ENCODE results near the gene CPLANE1. TPM values are rescaled to one million over a fixed set of nuclear protein-coding genes. Genes with fewer than 3 reads are reported as not detected.

CPLANE1 gene
- total and polyA plus RNA-seq, 2 of the 4 experiments (the other 2 are of a cell fraction), result 4.4 to 17.9 TPM

- no peaks in the 10 kb centered on the region for H3K4me1 ChIP-seq (ENCODE audit: control insufficient read depth, insufficient read depth, low read length)
- no peak overlapping the region for H3K18ac ChIP-seq (ENCODE audit: low read depth, low read length)
- H3K23ac ChIP-seq (ENCODE audit: low read depth, low read length), result no peak overlapping the region
- no peaks in the 10 kb centered on the region for H3K9me3 ChIP-seq (ENCODE audit: control insufficient read depth, insufficient read depth, low read length)
- ATAC-seq (ENCODE audit: low read depth) (no peak), DNase-seq (no peak)
- H2BK5ac ChIP-seq (ENCODE audit: low read depth, low read length, poor library complexity, severe bottlenecking), result no peak overlapping the region
- H3K79me1 ChIP-seq (ENCODE audit: low read depth in 1 of 2, low read length in 2 of 2), result no peaks in the 10 kb centered on the region
- no TSS peak for BruUV-seq (replicated peaks)
- CTCF ChIA-PET, result no interaction called here
- no peak overlapping the region for H4K8ac ChIP-seq (ENCODE audit: low read depth in 2 of 2, low read length in 2 of 2)
- H3K36me3 ChIP-seq (ENCODE audit: control insufficient read depth, insufficient read depth, low read length), result peaks cover 16% of the 10 kb centered on the region
- H3K4ac ChIP-seq (ENCODE audit: low read depth, low read length), result no peak overlapping the region
- no peak overlapping the region for H2BK120ac ChIP-seq (ENCODE audit: low read depth, low read length)
- H2BK15ac ChIP-seq (ENCODE audit: low read depth, low read length), result no peak overlapping the region
- no peak overlapping the region for H2AK9ac ChIP-seq (replicated peaks; ENCODE audit: low read depth, low read length, poor library complexity)
- no peak overlapping the region for H3K14ac ChIP-seq (replicated peaks; ENCODE audit: low read depth, low read length)
- no peak overlapping the region for H3K4me2 ChIP-seq (ENCODE audit: low read depth, low read length)
- no peak overlapping the region for H3K56ac ChIP-seq (ENCODE audit: extremely low read depth, insufficient read depth, low read length)
- H2AK5ac ChIP-seq (ENCODE audit: low read depth, low read length), result no peak overlapping the region
- intact Hi-C loops (cut with micrococcal nuclease) (no loop called here), in situ Hi-C loops (cut with MboI; ENCODE audit: low sequenced_read_pairs) (no loop called here), dilution Hi-C loops (cut with HindIII; ENCODE audit: low sequenced_read_pairs, unreplicated experiment) (no loop called here)
- H3K27me3 ChIP-seq (ENCODE audit: control insufficient read depth, insufficient read depth, low read length), result no peaks in the 10 kb centered on the region
- no peaks in the 10 kb centered on the region for H4K20me1 ChIP-seq (ENCODE audit: insufficient read depth, low read length)
- no peaks in the 10 kb centered on the region for H3K9me1 ChIP-seq (ENCODE audit: insufficient read depth, low read length)
- H2BK20ac ChIP-seq (ENCODE audit: low read depth, low read length), result no peak overlapping the region
- TF ChIP-seq MAFK (IDR thresholded peaks at IDR 0.05; ENCODE audit: low read depth, low read length) (no peak), CEBPB (IDR thresholded peaks at IDR 0.05; ENCODE audit: low read depth, low read length) (no peak), BHLHE40 (IDR thresholded peaks at IDR 0.05; ENCODE audit: low read depth, low read length) (no peak)
- H3K4me3 ChIP-seq (ENCODE audit: insufficient read depth, low read depth, low read length), result no peak overlapping the region
- WGBS, 2 experiments (ENCODE audit: extremely low coverage in 2 of 2, insufficient read length in 1 of 2), result no CpG with 5 or more reads among the region's 3 CpGs
- no peak overlapping the region for H3K9ac ChIP-seq (ENCODE audit: low read depth, low read length)
- H3K27ac ChIP-seq (ENCODE audit: insufficient read depth, low read length), result no peak overlapping the region
- no peak overlapping the region for H4K5ac ChIP-seq (ENCODE audit: low read depth, low read length)
- H4K91ac ChIP-seq (ENCODE audit: insufficient read depth, low read depth, low read length), result no peak overlapping the region
- POLR2A ChIA-PET (ENCODE audit: unreplicated experiment), result no interaction called here
- no peak overlapping the region for H2AFZ ChIP-seq (replicated peaks; ENCODE audit: low read length, poor library complexity)
These were observed 83.0 kb downstream of the CPLANE1 start for GRCh38 chr5:37166197-37166596.
